ENCODE results near the gene SHISA3. TPM values are rescaled to one million over a fixed set of nuclear protein-coding genes. Genes with fewer than 3 reads are reported as not detected.
"Not testable (repeated sequence)": the region's sequence is repeated elsewhere in the genome, so short reads cannot be mapped to it uniquely, and the experiment has no call there.

Gene SHISA3
- total RNA-seq, 1 donor from 2014 or later = 0.23 TPM

DNA sequence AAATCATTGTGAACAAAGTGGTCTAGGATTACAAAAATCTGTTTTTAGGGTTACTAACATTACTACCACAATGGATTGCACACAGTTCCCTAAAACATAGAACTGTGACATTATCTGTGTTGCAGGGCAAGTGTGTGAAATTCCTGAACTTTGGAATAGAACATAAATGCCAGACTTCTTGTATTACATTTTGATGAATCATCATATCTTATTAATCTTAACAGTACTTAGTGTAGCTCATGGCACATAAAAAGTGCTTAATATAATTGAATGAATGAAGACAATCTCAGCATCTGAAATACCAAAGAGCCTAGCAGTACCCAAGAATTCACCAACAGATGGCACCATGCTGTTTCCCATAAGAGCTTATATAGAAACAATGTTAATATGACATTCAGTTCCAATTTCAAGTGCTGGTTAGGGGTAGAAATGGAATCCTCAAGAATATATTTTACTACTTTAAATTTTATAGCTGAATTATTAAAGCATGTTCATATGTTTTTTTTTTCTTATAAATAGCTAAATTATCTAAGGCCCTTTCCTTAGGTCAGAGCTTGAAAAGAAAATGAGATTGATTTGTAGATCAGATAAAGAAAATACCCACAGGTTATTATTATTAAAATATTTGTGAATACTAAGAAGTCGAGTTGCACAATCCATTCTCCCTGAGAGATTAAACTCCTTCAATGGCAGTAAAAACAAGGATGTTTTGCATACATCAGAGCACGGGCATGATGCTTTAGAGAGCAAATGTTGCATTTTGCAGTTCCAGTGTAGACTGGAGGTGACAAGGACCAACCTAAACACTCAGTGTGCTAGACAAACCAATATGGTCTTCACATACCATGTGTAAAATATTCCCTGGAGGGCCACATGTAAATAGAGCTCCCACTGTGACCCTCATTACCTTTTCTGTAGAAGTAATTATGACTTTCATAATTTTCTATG, 25.7 kb upstream of the SHISA3 start:
- Mint-ChIP-seq H3K4me1 (no peaks in the 10 kb centered on the region), H3K27ac (no peak overlapping the region), H3K9me3 (no peaks in the 10 kb centered on the region), H3K36me3 (ENCODE audit: low read depth) (no peaks in the 10 kb centered on the region), H3K27me3 (peaks cover 7% of the 10 kb centered on the region), H3K4me3 (no peak overlapping the region)
- intact Hi-C loops (cut with micrococcal nuclease) = loop anchor here (2.0 to 5.0 kb wide), 2 partner anchors 147 to 496 kb away; no protein-coding TSS in a partner anchor
- peak; percentile 59 for DNase-seq

GRCh38 chr4:42372303-42372702, 25.0 kb upstream of the SHISA3 start:
- intact Hi-C loops (cut with micrococcal nuclease) = loop anchor here (2.0 to 5.0 kb wide), 2 partner anchors 146 to 495 kb away; no protein-coding TSS in a partner anchor
- not testable (repeated sequence) for H3K9me3 Mint-ChIP-seq; DNase-seq; H3K27ac Mint-ChIP-seq; H3K4me3 Mint-ChIP-seq; H3K4me1 Mint-ChIP-seq; H3K36me3 Mint-ChIP-seq (ENCODE audit: low read depth)
- H3K27me3 Mint-ChIP-seq = peaks cover 11% of the 10 kb centered on the region

- Mint-ChIP-seq H3K4me1 (no peaks in the 10 kb centered on the region), H3K27me3 (peaks cover 26% of the 10 kb centered on the region), H3K9me3 (no peaks in the 10 kb centered on the region), H3K36me3 (ENCODE audit: low read depth) (no peaks in the 10 kb centered on the region), H3K27ac (no peak overlapping the region), H3K4me3 (no peak overlapping the region)
- intact Hi-C loops (cut with micrococcal nuclease) = no loop called here
- no peak for DNase-seq
Observed at GRCh38 chr4:42377497-42377896, 19.8 kb upstream of the SHISA3 start.

DNA sequence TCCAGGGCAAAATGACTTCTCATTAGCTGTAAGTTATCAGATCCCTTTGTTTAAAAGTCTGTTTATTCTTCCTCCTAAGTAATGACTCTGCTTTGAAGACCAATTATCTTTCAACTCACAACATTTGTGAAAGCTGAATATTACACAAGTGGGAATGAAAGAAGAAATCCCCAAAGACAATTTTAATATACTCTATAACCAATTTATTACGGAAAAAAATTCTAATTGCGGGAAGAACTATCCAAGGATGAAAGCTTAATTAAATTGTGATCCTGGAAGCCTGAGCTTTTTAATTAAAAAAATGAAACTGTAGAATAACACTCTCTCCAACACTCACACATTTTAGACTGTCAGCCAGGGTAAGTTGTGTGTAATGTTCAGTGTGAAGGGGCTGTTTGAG, 15.6 kb upstream of the SHISA3 start:
- peaks cover 18% of the 10 kb centered on the region for H3K27me3 Mint-ChIP-seq
- no peaks in the 10 kb centered on the region for H3K9me3 Mint-ChIP-seq
- H3K27ac Mint-ChIP-seq = no peak overlapping the region
- H3K4me3 Mint-ChIP-seq = no peak overlapping the region
- intact Hi-C loops (cut with micrococcal nuclease) = no loop called here
- no peaks in the 10 kb centered on the region for H3K36me3 Mint-ChIP-seq (ENCODE audit: low read depth)
- no peaks in the 10 kb centered on the region for H3K4me1 Mint-ChIP-seq
- no peak for DNase-seq

- intact Hi-C loops (cut with micrococcal nuclease) = no loop called here
- Mint-ChIP-seq H3K4me1 (no peaks in the 10 kb centered on the region), H3K9me3 (no peaks in the 10 kb centered on the region), H3K4me3 (no peak overlapping the region), H3K27ac (no peak overlapping the region), H3K36me3 (ENCODE audit: low read depth) (no peaks in the 10 kb centered on the region), H3K27me3 (peaks cover 10% of the 10 kb centered on the region)
- no peak for DNase-seq
Observed at GRCh38 chr4:42385516-42385915, 11.8 kb upstream of the SHISA3 start.

DNA sequence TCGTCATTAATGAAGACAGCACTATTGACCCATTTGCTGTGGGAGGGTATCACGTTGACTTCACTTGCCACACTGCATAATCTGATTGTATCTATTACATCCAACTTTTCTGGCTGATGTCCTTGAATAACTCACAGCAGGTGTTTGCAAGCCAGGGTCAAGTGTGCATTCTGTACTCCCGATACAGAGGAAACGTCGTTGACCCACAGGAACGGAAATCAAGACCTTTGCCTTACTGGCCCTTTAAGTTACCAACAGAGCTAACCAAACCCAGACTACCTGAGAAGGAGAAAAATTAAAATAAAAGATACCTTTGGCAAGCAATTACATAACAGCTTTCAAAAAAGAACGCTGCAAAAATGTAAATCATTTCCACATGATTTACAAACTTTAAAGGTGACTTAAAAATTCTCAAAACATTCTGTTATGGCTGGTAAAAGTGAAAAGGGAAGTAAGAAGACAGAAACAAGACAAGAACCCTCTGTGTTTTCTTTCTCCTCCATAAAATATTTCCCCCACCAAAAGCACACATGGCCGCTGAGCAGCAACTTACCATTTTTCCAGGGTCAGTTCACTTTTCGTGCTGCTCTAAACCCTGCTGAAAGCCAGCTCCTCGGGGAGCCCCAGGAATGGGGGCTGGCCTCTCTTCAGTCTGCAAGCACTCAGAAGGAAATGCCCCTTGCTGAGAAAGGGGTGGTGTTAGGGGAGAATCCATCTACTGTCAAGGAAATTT, 6.5 kb upstream of the SHISA3 start:
- no peak overlapping the region for H3K4me3 Mint-ChIP-seq
- no peaks in the 10 kb centered on the region for H3K4me1 Mint-ChIP-seq
- DNase-seq = no peak
- intact Hi-C loops (cut with micrococcal nuclease) = loop anchor here (10.0 kb wide), 2 partner anchors 264 to 646 kb away; partner anchors contain the start of genes ATP8A1 and PHOX2B
- H3K36me3 Mint-ChIP-seq (ENCODE audit: low read depth) = no peaks in the 10 kb centered on the region
- peaks cover 21% of the 10 kb centered on the region for H3K27me3 Mint-ChIP-seq
- no peaks in the 10 kb centered on the region for H3K9me3 Mint-ChIP-seq
- no peak overlapping the region for H3K27ac Mint-ChIP-seq

DNA sequence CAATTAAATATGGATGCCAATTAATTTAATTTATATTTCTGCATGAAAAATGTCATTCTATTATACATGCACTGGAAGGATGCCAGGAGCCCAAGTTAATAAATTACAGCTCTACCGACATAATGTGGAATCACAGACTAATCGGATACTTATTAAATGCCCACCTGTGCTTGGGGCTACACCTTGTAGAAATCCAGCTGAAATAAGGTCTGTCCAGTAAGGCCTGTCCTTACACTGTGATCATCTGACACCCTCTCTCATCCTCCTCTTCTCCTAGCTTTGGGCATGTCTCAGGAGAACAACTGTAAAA, 6.0 kb upstream of the SHISA3 start:
- peaks cover under 1% of the 10 kb centered on the region for H3K4me1 Mint-ChIP-seq
- no peak overlapping the region for H3K4me3 Mint-ChIP-seq
- no peak overlapping the region for H3K27ac Mint-ChIP-seq
- intact Hi-C loops (cut with micrococcal nuclease) = loop anchor here (10.0 kb wide), 2 partner anchors 263 to 647 kb away; partner anchors contain the start of genes ATP8A1 and PHOX2B
- H3K9me3 Mint-ChIP-seq = no peaks in the 10 kb centered on the region
- H3K36me3 Mint-ChIP-seq (ENCODE audit: low read depth) = peaks cover under 1% of the 10 kb centered on the region
- H3K27me3 Mint-ChIP-seq = peaks cover 23% of the 10 kb centered on the region
- DNase-seq = no peak

GRCh38 chr4:42391981-42392380, 5.3 kb upstream of the SHISA3 start:
- intact Hi-C loops (cut with micrococcal nuclease) = loop anchor here (10.0 kb wide), 2 partner anchors 263 to 647 kb away; partner anchors contain the start of genes ATP8A1 and PHOX2B
- H3K27ac Mint-ChIP-seq = no peak overlapping the region
- no peak overlapping the region for H3K4me3 Mint-ChIP-seq
- H3K9me3 Mint-ChIP-seq = no peaks in the 10 kb centered on the region
- peaks cover 7% of the 10 kb centered on the region for H3K4me1 Mint-ChIP-seq
- H3K27me3 Mint-ChIP-seq = peaks cover 30% of the 10 kb centered on the region
- no peak for DNase-seq
- peaks cover 5% of the 10 kb centered on the region for H3K36me3 Mint-ChIP-seq (ENCODE audit: low read depth)

GRCh38 chr4:42392436-42392835, 4.9 kb upstream of the SHISA3 start:
- intact Hi-C loops (cut with micrococcal nuclease) = loop anchor here (10.0 kb wide), 2 partner anchors 262 to 648 kb away; partner anchors contain the start of genes ATP8A1 and PHOX2B
- Mint-ChIP-seq H3K27me3 (peaks cover 34% of the 10 kb centered on the region), H3K9me3 (no peaks in the 10 kb centered on the region), H3K27ac (no peak overlapping the region), H3K4me1 (peaks cover 11% of the 10 kb centered on the region), H3K4me3 (no peak overlapping the region), H3K36me3 (ENCODE audit: low read depth) (peaks cover 5% of the 10 kb centered on the region)
- no peak for DNase-seq

DNA sequence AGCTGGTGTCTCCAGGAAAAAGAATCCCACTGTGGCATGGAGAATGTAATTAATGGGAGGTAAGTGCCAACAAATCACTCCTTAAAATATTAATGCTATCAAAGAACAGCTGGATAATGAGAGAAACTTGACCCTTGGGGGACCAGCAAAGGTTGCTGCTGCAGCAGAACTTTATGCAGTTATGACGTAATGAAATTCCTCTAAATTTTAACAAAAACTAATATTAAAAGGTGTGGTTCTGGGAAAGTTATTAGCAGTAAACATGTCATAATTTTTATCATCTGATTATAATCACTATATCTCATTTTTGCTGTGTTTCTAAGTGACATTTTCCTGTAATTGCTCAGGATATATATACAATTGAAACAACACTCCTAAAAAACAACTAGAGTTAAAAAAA, 1.7 kb upstream of the SHISA3 start:
- H3K27me3 Mint-ChIP-seq = peaks cover 56% of the 10 kb centered on the region
- H3K9me3 Mint-ChIP-seq = no peaks in the 10 kb centered on the region
- peaks cover 5% of the 10 kb centered on the region for H3K36me3 Mint-ChIP-seq (ENCODE audit: low read depth)
- H3K4me3 Mint-ChIP-seq = no peak overlapping the region
- intact Hi-C loops (cut with micrococcal nuclease) = loop anchor here (10.0 kb wide), 2 partner anchors 259 to 651 kb away; partner anchors contain the start of genes ATP8A1 and PHOX2B
- H3K4me1 Mint-ChIP-seq = peaks cover 25% of the 10 kb centered on the region
- DNase-seq = no peak
- H3K27ac Mint-ChIP-seq = no peak overlapping the region

- H3K9me3 Mint-ChIP-seq = no peaks in the 10 kb centered on the region
- H3K4me1 Mint-ChIP-seq = peaks cover 25% of the 10 kb centered on the region
- H3K36me3 Mint-ChIP-seq (ENCODE audit: low read depth) = peaks cover 5% of the 10 kb centered on the region
- intact Hi-C loops (cut with micrococcal nuclease) = loop anchor here (2.0 to 10.0 kb wide), 4 partner anchors 244 to 652 kb away; partner anchors contain the start of genes ATP8A1, BEND4 and PHOX2B
- peaks cover 64% of the 10 kb centered on the region for H3K27me3 Mint-ChIP-seq
- peak; percentile 60 for DNase-seq
- peak overlapping the region; percentile 85 for H3K4me3 Mint-ChIP-seq
- no peak overlapping the region for H3K27ac Mint-ChIP-seq
Observed at GRCh38 chr4:42396361-42396751, 932 bp upstream of the SHISA3 start.

GRCh38 chr4:42397635-42398170, 415 bp downstream of the SHISA3 start:
- Mint-ChIP-seq H3K27ac (no peak overlapping the region), H3K4me1 (peaks cover 25% of the 10 kb centered on the region), H3K36me3 (ENCODE audit: low read depth) (peaks cover 5% of the 10 kb centered on the region), H3K27me3 (peaks cover 67% of the 10 kb centered on the region), H3K9me3 (no peaks in the 10 kb centered on the region), H3K4me3 (peak overlapping the region; percentile 85)
- intact Hi-C loops (cut with micrococcal nuclease) = loop anchor here (2.0 to 10.0 kb wide), 4 partner anchors 245 to 653 kb away; partner anchors contain the start of genes ATP8A1, BEND4 and PHOX2B
- peak; percentile 68 for DNase-seq

- H3K36me3 Mint-ChIP-seq (ENCODE audit: low read depth) = peaks cover 5% of the 10 kb centered on the region
- no peaks in the 10 kb centered on the region for H3K9me3 Mint-ChIP-seq
- intact Hi-C loops (cut with micrococcal nuclease) = loop anchor here (10.0 kb wide), 2 partner anchors 256 to 654 kb away; partner anchors contain the start of genes ATP8A1 and PHOX2B
- peak; percentile 73 for DNase-seq
- no peak overlapping the region for H3K27ac Mint-ChIP-seq
- H3K4me3 Mint-ChIP-seq = peak overlapping the region; percentile 85
- H3K27me3 Mint-ChIP-seq = peaks cover 68% of the 10 kb centered on the region
- H3K4me1 Mint-ChIP-seq = peaks cover 25% of the 10 kb centered on the region
Observed at GRCh38 chr4:42398171-42398870, 1.0 kb downstream of the SHISA3 start.

Measured in activated CD4-positive, alpha-beta T cell treated with anti-CD3 and anti-CD28 coated beads, Interleukin-2, amount 10 ng/mL, durations not matched to agents 24 days and 14 days (primary cell).